HUES6 (cell line): Measurements from ENCODE around the gene ACADSB.

Experiments
- H3K27ac ChIP-seq: 2 replicates; pipeline ENCODE4 v1.7.0; 2013; ENCODE audit warnings: low read depth, mild to moderate bottlenecking, low read length, inconsistent platforms
- H3K27me3 ChIP-seq: 2 replicates; pipeline ENCODE4 v1.6.1; 2013; ENCODE audit warnings: low read length; ENCODE audit not compliant: control insufficient read depth, insufficient read depth
- H3K36me3 ChIP-seq: 2 replicates; pipeline ENCODE4 v1.6.1; 2013; ENCODE audit warnings: low read length; ENCODE audit not compliant: control insufficient read depth, insufficient read depth
- H3K4me1 ChIP-seq: 2 replicates; pipeline ENCODE4 v1.6.1; 2013; ENCODE audit warnings: low read length; ENCODE audit not compliant: control insufficient read depth, insufficient read depth
- H3K4me3 ChIP-seq: 2 replicates; pipeline ENCODE4 v1.5.1; 2013; ENCODE audit warnings: low read depth, low read length
- H3K9ac ChIP-seq: one replicate; pipeline ENCODE4 v1.6.1; 2013; ENCODE audit warnings: mild to moderate bottlenecking, low read length
- H3K9me3 ChIP-seq: 2 replicates; pipeline ENCODE4 v1.6.1; 2013; ENCODE audit warnings: low read depth, low read length; ENCODE audit not compliant: control insufficient read depth, insufficient read depth

Gene ACADSB

DNA sequence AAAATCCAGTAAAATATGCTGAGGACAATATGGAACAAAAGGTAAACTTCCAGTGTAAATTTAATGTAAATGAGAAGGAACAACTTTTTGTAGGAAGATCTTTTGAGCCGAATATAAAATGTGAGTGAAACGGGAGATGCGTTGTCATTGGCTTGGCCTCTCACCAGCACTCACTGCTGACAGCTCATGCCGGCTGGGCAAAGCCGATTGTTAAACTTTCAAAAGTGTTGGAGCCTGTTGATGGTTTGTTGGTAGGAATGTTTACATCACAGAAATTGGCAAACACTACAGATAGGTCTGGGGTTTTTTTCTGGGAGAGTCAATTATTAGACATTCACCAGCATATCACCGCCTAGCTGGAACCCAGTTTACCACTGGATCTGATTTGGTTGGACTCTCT is 22.5 kb upstream of the ACADSB start:
- peaks cover 10% of the 10 kb centered on the region; the same call in 1 of the 2 replicates for H3K36me3 ChIP-seq
- H3K27me3 ChIP-seq = no peaks in the 10 kb centered on the region
- no peaks in the 10 kb centered on the region for H3K4me1 ChIP-seq
- no peak overlapping the region for H3K27ac ChIP-seq
- H3K9ac ChIP-seq = no peak overlapping the region
- H3K9me3 ChIP-seq = no peaks in the 10 kb centered on the region
- H3K4me3 ChIP-seq = no peak overlapping the region

DNA sequence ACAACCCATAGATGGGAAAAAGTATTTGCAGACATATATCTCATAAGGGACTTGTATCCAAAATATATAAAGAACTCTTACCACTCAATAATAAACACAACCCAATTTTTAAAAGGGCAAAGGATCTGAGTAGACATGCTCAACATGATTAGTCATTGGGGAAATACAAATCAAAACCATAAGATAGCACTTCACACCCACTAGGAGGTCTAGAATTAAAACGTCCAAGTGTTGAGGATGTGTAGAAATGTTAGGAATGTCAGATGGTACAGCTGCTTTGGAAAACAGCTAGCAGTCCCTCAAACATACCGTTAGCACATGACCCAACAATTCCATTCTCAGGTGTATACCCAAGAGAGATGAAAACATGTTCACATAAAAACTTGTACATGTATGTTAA is 20.3 kb upstream of the ACADSB start:
- no peaks in the 10 kb centered on the region for H3K4me1 ChIP-seq
- peaks cover 17% of the 10 kb centered on the region for H3K36me3 ChIP-seq
- H3K9me3 ChIP-seq = no peaks in the 10 kb centered on the region
- H3K27ac ChIP-seq = no peak overlapping the region
- no peak overlapping the region for H3K9ac ChIP-seq
- no peaks in the 10 kb centered on the region for H3K27me3 ChIP-seq
- no peak overlapping the region for H3K4me3 ChIP-seq

DNA sequence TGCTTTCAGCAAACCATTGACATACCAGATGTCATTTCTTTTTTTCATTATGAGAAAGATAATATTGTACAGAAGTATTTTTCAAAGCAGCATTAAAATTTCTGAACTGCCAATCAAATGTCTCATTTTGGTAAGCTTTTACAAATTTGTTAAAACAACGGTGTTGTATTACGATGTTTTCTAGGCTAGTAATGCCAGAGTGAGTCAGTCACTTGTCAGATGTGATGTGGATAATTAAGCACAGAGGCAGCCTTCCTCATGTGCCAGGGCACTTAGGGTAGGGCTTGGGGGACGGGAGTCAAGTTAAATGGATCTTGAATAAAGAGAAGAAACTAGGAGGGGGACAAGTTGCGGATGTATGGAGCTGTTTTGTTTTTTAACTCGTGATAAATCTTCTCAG is 18.5 kb upstream of the ACADSB start:
- no peaks in the 10 kb centered on the region for H3K9me3 ChIP-seq
- H3K36me3 ChIP-seq = peaks cover 23% of the 10 kb centered on the region
- no peaks in the 10 kb centered on the region for H3K27me3 ChIP-seq
- no peak overlapping the region for H3K4me3 ChIP-seq
- H3K27ac ChIP-seq = no peak overlapping the region
- H3K4me1 ChIP-seq = no peaks in the 10 kb centered on the region
- no peak overlapping the region for H3K9ac ChIP-seq

DNA sequence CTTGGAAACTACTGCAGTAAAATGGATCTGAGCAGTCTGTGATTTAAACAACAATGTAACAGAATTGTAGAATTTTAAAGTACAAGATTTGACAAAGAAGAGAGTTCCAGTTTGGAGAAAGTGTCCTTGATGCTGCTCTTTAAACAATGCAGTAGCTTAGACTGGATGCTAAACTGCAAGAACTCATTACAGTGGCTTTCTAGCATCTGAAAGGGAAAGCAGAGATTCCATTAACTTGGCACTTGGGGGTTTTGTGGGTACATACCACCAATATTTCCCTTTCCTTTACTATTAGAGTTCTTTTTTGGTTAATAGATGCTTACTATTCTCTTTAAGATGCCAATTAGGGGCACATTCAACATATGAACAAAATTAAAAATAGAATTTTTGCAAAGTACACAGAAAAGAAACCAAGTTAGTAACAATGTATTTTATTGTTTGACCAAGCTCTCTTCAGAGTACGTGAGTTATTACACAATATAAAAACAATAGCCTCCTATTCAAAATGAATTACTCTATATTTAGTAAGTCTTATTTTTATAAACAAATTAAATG is 16.7 kb upstream of the ACADSB start:
- Histone ChIP-seq H3K9me3 (no peaks in the 10 kb centered on the region), H3K4me3 (no peak overlapping the region), H3K4me1 (no peaks in the 10 kb centered on the region), H3K27ac (no peak overlapping the region), H3K27me3 (no peaks in the 10 kb centered on the region), H3K9ac (no peak overlapping the region), H3K36me3 (peaks cover 29% of the 10 kb centered on the region)

DNA sequence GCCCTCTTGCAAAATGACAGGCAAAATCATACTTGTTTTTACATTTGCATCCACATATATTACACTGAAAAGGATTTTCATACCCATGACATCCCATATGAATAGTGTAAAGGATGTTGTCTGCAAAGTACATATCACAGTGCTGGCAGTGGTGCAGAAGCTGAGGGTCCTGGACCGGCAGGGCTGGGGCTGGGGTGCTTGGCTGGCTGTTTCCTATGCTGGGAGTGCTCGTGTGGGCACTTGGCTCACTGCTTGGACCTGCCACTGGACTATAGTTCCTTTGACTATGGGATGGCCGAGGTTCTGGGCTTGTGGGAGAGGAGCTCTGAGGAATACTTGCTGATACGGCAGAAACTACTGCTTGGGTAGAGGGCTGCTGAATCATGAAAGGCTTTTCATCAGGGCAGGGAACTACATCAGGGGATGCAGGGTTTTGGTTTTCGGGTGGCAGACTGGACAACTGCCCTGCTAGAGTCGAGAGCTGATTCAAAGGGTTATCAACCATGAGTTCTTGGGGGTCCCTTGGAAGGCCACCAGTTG is 14.9 kb upstream of the ACADSB start:
- no peaks in the 10 kb centered on the region for H3K27me3 ChIP-seq
- H3K27ac ChIP-seq = no peak overlapping the region
- no peak overlapping the region for H3K9ac ChIP-seq
- no peak overlapping the region for H3K4me3 ChIP-seq
- peaks cover 29% of the 10 kb centered on the region for H3K36me3 ChIP-seq
- H3K4me1 ChIP-seq = no peaks in the 10 kb centered on the region
- H3K9me3 ChIP-seq = no peaks in the 10 kb centered on the region

DNA sequence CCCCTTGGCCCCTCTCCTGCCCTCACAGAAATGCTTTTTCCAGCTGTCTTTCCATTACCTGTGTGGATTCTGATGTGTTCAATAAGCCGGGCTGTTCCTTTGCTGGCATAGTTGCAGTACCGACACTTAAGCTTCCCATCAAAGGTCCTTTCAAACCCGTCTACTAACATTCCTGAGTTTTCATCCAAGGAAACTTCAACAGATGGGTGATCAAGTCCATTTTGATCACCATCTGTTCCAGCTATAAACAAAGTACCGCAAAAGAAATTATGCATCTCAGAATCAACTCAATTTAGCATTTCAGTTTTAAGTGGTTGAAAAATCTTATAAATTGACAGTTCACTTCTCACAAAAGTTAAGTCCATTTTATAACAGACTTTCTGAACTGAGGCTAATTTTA is 12.9 kb upstream of the ACADSB start:
- Histone ChIP-seq H3K4me3 (no peak overlapping the region), H3K27me3 (no peaks in the 10 kb centered on the region), H3K9ac (no peak overlapping the region), H3K36me3 (peaks cover 29% of the 10 kb centered on the region), H3K4me1 (no peaks in the 10 kb centered on the region), H3K27ac (no peak overlapping the region), H3K9me3 (no peaks in the 10 kb centered on the region)

DNA sequence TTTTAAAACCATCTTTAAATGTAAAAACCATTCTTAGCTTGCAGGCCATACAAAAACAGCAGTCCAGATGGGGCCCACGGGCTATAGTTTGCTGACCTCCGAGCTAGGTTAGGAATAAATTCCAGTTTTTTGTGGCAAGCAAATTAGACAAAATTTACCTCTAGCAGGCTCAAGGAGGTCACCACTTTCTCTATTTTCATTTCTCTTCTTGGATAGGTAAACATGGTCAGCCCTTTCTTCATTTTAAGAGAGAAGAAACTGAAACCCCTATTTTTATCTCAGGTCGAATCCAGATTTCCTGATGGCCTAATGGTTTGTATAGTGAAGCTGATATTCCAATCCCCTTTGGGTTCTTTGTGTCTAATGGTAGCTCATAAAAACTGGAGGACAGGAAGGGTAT is 10.9 kb upstream of the ACADSB start:
- Histone ChIP-seq H3K27me3 (no peaks in the 10 kb centered on the region), H3K4me1 (no peaks in the 10 kb centered on the region), H3K36me3 (peaks cover 22% of the 10 kb centered on the region), H3K4me3 (no peak overlapping the region), H3K9ac (no peak overlapping the region), H3K9me3 (no peaks in the 10 kb centered on the region), H3K27ac (no peak overlapping the region)

DNA sequence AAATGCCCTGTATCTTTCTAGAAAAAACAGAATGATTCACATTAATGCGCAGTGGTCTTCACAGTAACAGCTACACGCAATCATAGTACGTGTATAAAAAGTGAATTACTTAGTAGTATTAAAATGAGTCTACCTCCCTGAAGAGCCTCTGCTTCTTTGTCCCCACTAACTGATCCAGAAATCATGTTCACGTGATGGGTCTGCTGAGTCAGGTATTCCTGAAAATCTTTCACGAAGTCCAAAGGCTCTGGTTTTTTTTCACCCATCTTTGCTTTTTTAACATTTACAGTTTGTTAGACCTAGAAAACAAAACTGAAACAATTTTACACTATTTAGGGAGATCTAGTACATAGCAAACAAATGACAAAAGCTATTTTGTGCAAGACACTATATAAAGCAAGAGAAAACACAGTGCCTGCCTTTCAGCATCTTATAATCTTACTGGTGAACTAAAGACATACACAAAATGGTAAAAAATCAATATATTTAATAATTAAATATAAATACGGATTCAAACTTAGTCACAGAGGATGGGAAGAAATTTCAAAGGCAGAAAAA is 10.4 kb upstream of the ACADSB start:
- H3K27ac ChIP-seq = no peak overlapping the region
- H3K9ac ChIP-seq = no peak overlapping the region
- H3K36me3 ChIP-seq = peaks cover 22% of the 10 kb centered on the region
- no peaks in the 10 kb centered on the region for H3K4me1 ChIP-seq
- no peaks in the 10 kb centered on the region for H3K27me3 ChIP-seq
- H3K4me3 ChIP-seq = no peak overlapping the region
- no peaks in the 10 kb centered on the region for H3K9me3 ChIP-seq

DNA sequence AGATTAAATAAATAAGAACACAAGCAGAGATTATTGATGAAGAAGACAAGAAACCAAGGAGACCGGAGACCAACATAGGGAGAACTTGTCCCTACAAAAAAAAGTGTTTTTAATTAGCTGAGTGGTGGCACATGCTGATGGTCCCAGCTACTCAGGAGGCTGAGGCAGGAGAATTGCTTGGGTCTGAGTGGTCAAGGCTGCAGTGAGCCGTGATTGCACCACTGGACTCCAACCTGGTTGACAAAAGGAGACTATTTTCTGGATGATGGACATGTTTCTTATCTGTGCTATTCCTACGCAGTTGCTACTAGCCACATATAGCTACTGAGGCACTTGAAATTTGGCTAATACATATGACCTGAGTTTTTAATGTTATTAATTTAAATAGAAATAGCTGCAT is 9.9 kb upstream of the ACADSB start:
- Histone ChIP-seq H3K36me3 (peaks cover 19% of the 10 kb centered on the region), H3K27ac (no peak overlapping the region), H3K4me3 (no peak overlapping the region), H3K9me3 (no peaks in the 10 kb centered on the region), H3K9ac (no peak overlapping the region), H3K4me1 (no peaks in the 10 kb centered on the region), H3K27me3 (no peaks in the 10 kb centered on the region)

DNA sequence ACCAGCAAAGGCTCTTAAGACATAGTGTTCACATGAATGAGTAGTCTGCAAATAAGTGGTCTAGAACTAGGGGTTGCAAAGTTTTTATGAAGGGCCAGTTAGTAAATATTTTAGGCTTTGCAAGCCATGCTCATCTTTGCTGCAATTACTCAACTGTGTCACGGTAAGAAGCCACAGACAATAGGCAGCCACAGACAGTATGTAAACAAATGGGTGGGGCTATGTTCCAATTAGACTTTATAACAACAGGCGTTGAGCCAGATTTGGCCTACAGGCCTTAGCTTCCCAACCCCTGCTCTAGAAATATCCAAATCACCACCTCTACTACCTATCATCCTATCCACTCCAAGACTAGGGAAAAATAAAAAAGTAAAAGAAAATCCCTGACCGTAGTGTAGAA is 9.5 kb upstream of the ACADSB start:
- Histone ChIP-seq H3K27me3 (no peaks in the 10 kb centered on the region), H3K4me3 (no peak overlapping the region), H3K27ac (no peak overlapping the region), H3K9me3 (no peaks in the 10 kb centered on the region), H3K36me3 (peaks cover 14% of the 10 kb centered on the region), H3K9ac (no peak overlapping the region), H3K4me1 (no peaks in the 10 kb centered on the region)

DNA sequence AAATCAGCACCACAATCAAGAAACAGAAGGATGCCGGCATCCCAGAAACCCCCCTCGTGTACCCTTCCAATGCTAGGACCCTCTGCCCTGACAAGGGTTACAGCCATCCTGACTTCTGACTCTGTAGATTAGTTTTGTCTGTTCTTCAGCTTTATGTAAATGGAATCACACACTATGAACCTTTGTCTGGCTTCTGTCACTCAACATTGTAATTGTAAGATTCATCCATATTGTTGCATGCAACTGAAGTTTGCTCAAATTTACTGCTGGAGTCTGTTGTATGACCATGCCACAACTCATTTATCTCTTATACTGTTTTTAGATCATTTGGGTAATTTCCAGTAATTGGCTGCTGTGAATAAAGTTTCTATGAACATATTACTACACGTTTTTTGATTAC is 8.7 kb upstream of the ACADSB start:
- Histone ChIP-seq H3K4me3 (no peak overlapping the region), H3K9ac (no peak overlapping the region), H3K27ac (no peak overlapping the region), H3K4me1 (no peaks in the 10 kb centered on the region), H3K9me3 (no peaks in the 10 kb centered on the region), H3K27me3 (no peaks in the 10 kb centered on the region), H3K36me3 (peaks cover 12% of the 10 kb centered on the region)
